Stimulated activated CD8-positive, alpha-beta memory T cell treated with anti-CD3 and anti-CD28 coated beads, Interleukin-12 subunit alpha, Interleukin-12 subunit beta, amount 100 ng/mL, for 24 hours (primary cell): ENCODE data around the gene ADAMTSL1.
"Not testable (repeated sequence)": the region's sequence is repeated elsewhere in the genome, so short reads cannot be mapped to it uniquely, and the experiment has no call there.

Experiments used
- DNase-seq: peaks from one replicate; pipeline ENCODE4 v3.0.0-alpha.2; 2020; ENCODE audit errors: extremely low read depth

ADAMTSL1 gene

GRCh38 chr9:18905883-18906629, 432.1 kb downstream of the ADAMTSL1 start:
- DNase-seq = no peak

DNA sequence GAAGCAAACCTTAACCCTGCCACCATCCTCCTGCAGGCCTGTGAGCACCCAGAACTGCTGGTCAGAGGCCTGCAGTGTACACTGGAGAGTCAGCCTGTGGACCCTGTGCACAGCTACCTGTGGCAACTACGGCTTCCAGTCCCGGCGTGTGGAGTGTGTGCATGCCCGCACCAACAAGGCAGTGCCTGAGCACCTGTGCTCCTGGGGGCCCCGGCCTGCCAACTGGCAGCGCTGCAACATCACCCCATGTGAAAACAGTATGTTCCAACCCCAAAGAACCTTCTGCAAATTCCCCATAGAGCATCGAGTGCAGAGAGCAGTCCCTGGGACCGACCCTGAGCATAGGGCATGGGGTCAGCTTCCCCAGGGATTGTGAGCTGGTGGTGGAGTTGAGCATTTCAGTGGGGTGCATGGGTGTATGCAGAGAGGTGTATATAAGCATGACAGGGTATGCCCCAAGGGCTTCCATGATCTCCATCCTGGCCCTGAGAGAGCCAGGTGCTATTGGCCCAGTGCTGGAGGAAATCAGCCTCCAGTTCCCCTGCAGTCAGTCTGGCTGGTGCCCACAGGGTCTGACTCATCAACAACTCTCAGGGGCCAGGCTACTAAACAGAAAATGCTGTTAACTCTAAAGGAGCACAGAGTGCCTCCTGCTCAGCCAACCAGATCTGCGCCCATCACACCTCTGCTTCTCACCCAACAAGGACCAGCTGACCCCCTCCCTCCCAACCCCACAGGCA, 432.9 kb downstream of the ADAMTSL1 start:
- DNase-seq = no peak

DNA sequence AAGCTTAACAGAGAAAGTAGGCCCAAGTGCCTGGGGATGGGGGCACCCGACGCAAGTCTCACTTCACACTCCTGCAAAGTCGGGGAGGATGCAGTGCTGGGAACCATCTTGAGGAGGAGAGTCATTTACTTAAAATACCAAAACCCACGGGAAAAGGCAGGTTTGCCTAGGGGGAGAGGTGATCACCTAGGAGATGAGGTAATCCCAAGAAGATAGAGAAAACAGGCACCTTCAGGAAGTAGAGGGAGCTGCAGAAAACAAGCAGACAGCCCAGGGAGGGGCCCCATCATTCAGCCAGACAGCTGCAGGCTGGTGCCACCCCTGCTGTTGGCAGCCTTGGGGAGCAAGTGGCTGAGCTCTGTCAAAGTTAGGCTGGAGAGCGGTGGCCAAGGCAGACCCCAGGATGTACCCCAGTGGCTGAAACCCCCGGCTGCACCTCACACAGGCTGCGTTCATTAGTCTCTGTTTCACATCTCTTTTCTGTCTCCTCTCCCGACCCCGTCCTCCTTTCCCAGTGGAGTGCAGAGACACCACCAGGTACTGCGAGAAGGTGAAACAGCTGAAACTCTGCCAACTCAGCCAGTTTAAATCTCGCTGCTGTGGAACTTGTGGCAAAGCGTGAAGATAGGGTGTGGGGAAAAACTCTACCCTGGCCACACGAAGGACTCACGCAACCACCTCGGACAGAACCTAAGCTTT, 434.1 kb downstream of the ADAMTSL1 start:
- no peak for DNase-seq

DNA sequence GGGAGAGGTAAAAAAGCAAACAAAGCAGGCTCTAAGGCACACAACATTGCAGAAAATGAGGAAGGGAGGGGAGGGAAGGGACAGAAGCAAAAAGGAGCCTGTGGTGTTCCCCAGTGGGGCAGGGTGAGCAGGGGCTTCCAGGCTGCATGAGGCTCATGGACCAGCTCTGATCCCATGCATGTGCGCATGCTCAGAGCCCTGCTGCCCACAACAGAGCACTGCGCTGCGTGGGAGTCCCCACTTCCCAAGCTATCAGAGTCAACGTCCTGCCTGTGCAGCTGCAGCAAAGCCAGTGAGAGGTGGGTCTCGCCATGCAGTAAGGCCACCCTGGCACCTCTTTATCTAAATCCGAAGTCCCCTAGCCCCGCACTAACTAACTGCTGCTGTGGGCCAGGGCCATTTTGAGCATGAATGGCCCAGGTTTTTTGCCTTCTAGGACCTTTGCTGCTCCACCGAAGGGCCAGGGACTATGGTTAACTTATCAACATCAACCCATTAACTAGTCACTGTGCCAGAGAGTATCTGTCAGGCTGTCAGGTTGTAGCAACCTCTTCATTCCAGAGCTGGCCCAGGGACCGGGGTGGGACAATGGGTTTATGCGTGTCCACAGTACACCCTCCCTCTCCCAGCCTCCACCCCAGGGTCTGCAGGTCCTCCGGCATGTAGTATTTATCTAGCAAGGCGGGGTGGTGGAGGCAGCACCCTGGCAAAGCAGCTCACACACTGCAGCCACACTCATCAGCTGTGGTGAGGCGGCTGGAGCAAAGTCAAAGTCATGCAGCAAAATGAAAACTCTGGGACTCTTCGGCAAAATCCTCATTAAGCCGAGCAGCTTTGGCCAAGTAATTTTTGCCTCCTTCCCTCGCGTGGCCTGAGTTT, 435.4 kb downstream of the ADAMTSL1 start:
- DNase-seq = no peak

GRCh38 chr9:18910435-18910834, 436.5 kb downstream of the ADAMTSL1 start:
- DNase-seq = no peak

DNA sequence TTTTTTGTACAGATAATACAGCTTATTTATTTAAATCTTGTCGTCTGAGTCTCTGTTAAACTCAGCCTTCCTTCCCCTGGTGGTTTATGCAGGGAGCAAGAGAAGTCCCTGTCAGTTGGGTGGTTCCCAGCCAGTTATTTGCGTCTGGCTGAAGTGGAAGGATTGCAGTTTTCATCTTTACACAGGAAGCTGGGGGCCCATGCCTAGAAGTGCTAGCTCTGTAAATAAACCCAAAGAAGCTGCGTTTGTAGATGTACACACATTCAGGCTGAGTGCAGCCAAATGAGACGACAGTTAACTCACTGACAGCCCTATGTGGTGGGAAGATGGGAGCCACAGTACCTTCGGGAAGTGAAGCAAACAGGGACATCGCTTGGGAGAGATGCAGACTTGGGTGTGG, 437.0 kb downstream of the ADAMTSL1 start:
- DNase-seq = no peak

- DNase-seq = no peak
Measured at GRCh38 chr9:18911714-18912342, 437.9 kb downstream of the ADAMTSL1 start.

- DNase-seq = no peak
Measured at GRCh38 chr9:18920141-18921084, 446.5 kb downstream of the ADAMTSL1 start.

GRCh38 chr9:18921366-18922075, 447.6 kb downstream of the ADAMTSL1 start:
- no peak for DNase-seq

- DNase-seq = no peak
Measured at GRCh38 chr9:18922161-18922885, 448.4 kb downstream of the ADAMTSL1 start.

DNA sequence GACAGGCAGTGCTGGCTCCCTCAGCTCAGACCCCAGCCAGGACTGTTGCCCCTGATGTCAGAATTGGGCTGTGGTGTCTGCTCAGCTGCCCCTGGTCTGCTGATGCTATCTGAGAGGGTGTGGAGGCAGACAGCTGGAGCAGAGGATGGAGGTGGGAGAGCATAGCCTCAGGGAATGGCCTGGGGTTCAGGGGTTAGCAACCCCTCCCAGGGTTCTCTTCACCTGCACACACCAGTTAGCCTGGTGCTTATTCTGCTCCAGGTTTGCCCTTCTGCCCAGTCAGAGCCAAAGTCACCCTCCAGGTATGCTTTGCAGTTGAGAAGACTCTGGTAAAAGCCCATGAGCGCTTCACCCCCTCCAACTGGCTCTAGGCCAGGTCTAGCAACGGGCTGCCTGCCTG, 449.2 kb downstream of the ADAMTSL1 start:
- DNase-seq = no peak

DNA sequence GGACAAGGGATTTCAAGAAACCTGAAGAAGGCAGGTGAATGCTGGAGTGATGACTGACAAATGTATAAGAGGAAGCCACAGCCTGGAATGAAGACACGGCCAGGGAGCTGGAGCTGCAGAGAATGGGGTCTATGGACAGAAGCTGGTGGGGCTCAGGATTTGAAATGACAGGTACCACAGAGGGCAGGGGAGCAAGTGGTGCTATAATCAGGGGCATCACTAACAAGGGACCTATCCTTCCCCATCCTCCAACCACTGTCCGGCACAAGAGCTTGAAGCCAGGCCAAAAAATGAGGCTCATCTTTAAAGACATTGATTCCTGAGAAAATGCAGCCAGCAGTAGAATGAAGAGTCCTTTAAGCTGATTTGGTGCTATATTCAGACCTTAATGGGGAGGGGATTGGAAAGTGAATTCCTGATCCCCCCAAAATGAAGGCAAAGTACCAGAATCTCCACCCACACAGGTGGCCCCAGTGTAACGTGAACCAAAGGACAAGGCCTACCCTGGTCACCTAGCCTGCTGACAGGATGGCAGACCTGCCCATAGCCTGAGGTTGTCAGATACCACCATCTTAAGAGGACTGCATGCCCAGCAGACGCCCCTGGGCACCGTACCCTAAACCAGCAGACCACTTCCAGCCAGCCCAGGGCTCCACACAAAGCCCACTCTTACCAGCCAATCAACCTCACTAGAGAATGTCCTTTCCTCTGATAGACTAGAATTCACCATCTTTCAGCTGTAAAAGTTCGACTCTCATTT, 449.9 kb downstream of the ADAMTSL1 start:
- no peak for DNase-seq

DNA sequence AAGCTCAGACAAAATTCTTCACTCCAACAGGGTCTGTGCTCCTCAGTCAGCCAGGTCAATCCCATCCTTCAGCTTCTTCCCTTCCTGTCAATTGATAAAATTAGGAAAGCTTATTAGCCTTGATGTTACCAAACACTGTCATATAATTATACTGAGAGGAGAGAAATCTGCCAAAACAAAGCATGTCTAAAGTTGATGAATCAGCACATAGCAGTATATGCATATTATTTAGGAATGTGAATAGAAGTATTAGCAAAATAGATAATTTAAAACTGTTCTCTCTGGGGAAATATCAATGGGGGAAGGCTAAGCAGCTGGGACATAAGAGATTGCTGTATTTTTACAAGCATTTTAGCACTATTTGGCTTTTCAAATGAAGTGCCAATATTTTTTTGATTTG, 451.9 kb downstream of the ADAMTSL1 start:
- DNase-seq = no peak

- DNase-seq = no peak
Measured at GRCh38 chr9:18926513-18926912, 452.6 kb downstream of the ADAMTSL1 start.

DNA sequence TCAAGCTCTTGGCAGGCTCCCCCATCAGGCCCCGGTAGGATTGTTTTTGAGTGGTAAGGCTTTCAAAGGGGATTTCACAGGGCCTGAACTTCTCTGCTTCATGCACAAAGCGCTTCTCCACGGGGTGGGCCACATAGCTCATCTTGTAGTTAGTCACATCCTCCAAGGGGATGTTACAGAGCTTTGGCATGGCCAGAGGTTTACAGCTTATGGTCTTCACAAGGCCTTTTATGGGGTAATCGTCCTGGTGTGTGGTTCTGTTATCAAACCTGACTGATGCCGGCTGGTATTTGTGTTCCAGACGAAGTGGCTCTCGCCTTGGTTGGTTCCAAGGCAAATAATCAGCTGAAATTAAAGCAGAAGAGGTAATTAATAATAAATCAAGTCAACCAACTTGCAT, 454.8 kb downstream of the ADAMTSL1 start:
- no peak for DNase-seq

- DNase-seq = not testable (repeated sequence)
Measured at GRCh38 chr9:18930611-18931010, 456.7 kb downstream of the ADAMTSL1 start.

- DNase-seq = no peak
Measured at GRCh38 chr9:18935541-18935940, 461.6 kb downstream of the ADAMTSL1 start.
